HepG2 (cell line): ENCODE results near the gene PCNT. TPM values are rescaled to one million over a fixed set of nuclear protein-coding genes. Genes with fewer than 3 reads are reported as not detected.
A peak's percentile ranks its signal among the peaks of the same experiment; 100 is the strongest.

Experiments
- CENPX ChIP-seq: sonication (generic); formaldehyde crosslinking; IDR thresholded peaks from 2 replicates; pipeline ENCODE4 v1.9.0; 2021; ENCODE audit warnings: mild to moderate bottlenecking, missing genetic modification reagents, moderate library complexity
- EED ChIP-seq: sonication (generic); formaldehyde crosslinking; IDR thresholded peaks from 2 replicates; pipeline ENCODE4 v1.5.0; 2020; ENCODE audit warnings: mild to moderate bottlenecking, missing genetic modification reagents
- FOXK2 ChIP-seq: fragments of 450-650 bp; IDR thresholded peaks from 2 replicates; pipeline ENCODE4 v1.6.1; 2016
- HNRNPLL ChIP-seq: fragments of 200-400 bp; formaldehyde crosslinking; IDR thresholded peaks from 2 replicates; pipeline ENCODE4 v1.6.1; 2017; ENCODE audit warnings: mild to moderate bottlenecking, low read depth, low read length; ENCODE audit not compliant: poor library complexity, severe bottlenecking
- IRF2 ChIP-seq: IDR thresholded peaks from 2 replicates; pipeline ENCODE4 v1.6.1; 2018; ENCODE audit warnings: missing genetic modification reagents, missing compliant biosample characterization
- MEIS1 ChIP-seq: sonication (generic); formaldehyde crosslinking; IDR thresholded peaks from 2 replicates; pipeline ENCODE4 v1.9.0; 2021; ENCODE audit warnings: mild to moderate bottlenecking, missing genetic modification reagents, moderate library complexity, borderline replicate concordance
- MIXL1 ChIP-seq: IDR thresholded peaks from 2 replicates; pipeline ENCODE4 v1.6.1; 2016
- RARA ChIP-seq: IDR thresholded peaks from 2 replicates; pipeline ENCODE4 v1.6.1; 2016; ENCODE audit warnings: missing genetic modification reagents, missing compliant biosample characterization
- RNF2 ChIP-seq: fragments of 450-650 bp; conservative IDR thresholded peaks from 2 replicates; pipeline ENCODE4 v1.6.1; 2016; ENCODE audit warnings: low read depth
- SCMH1 ChIP-seq: sonication (generic); formaldehyde crosslinking; IDR thresholded peaks from 2 replicates; pipeline ENCODE4 v1.9.0; 2021; ENCODE audit warnings: missing genetic modification reagents, mild to moderate bottlenecking, borderline replicate concordance
- SMAD3 ChIP-seq: sonication (generic); formaldehyde crosslinking; IDR thresholded peaks from 2 replicates; pipeline ENCODE4 v1.4.0; 2020; ENCODE audit warnings: missing genetic modification reagents
- TGIF2 ChIP-seq: IDR thresholded peaks from 2 replicates; pipeline ENCODE4 v1.6.1; 2016; ENCODE audit warnings: control low read depth, missing compliant biosample characterization
- ZBTB7A ChIP-seq: sonication (generic); formaldehyde crosslinking; IDR thresholded peaks from 2 replicates; pipeline ENCODE4 v1.8.0; 2022; ENCODE audit warnings: mild to moderate bottlenecking, missing genetic modification reagents
- ZFP36L2 ChIP-seq: sonication (generic); formaldehyde crosslinking; IDR thresholded peaks from 2 replicates; pipeline ENCODE4 v1.4.0; 2020; ENCODE audit warnings: missing genetic modification reagents
- ZNF274 ChIP-seq: sonication (generic); formaldehyde crosslinking; IDR thresholded peaks from 2 replicates; pipeline ENCODE4 v1.5.1; 2020; ENCODE audit warnings: mild to moderate bottlenecking, missing genetic modification reagents
- ZNF333 ChIP-seq: sonication (generic); formaldehyde crosslinking; IDR thresholded peaks from 2 replicates; pipeline ENCODE4 v1.4.0; 2020; ENCODE audit warnings: mild to moderate bottlenecking, missing genetic modification reagents, borderline replicate concordance
- ZNF572 ChIP-seq: sonication (generic); formaldehyde crosslinking; IDR thresholded peaks from 2 replicates; pipeline ENCODE4 v1.5.1; 2020; ENCODE audit warnings: mild to moderate bottlenecking, missing genetic modification reagents
- ZNF766 ChIP-seq: sonication (generic); formaldehyde crosslinking; IDR thresholded peaks from 2 replicates; pipeline ENCODE4 v1.5.0; 2020; ENCODE audit warnings: missing genetic modification reagents, borderline replicate concordance
- polyA plus RNA-seq, 8 experiments: library from polyadenylated mRNA; depleted of rRNA in 3 of 8; stranded (reverse) in 7 of 8; unstranded in 1 of 8; fragments of >200 nt; fragmentation: Illumina TruSeq in 4 of 8; extraction: Trizol in 4 of 8; gene quantifications; 2 replicates each; pipeline versions ENCODE4 v1.2.1 to v1.2.3, GENCODE V29; 2011 to 2016; ENCODE audit warnings: low read depth in 4 of 8, missing spikeins in 1 of 8, mixed read lengths in 1 of 8; ENCODE audit not compliant: insufficient read depth in 1 of 8
- total RNA-seq, 5 experiments: library from RNA; depleted of rRNA; stranded (reverse); fragments of >200 nt; fragmentation: Illumina TruSeq; extraction: Trizol; gene quantifications; 2 replicates each; pipeline ENCODE4 v1.2.3, GENCODE V29; 2016; ENCODE audit warnings: low read depth in 1 of 5
- TF ChIP-seq, protein P1 (sequence below): sonication (generic); formaldehyde crosslinking; IDR thresholded peaks from 2 replicates; pipeline ENCODE4 v1.4.0; 2020; ENCODE audit warnings: missing genetic modification reagents
- TF ChIP-seq, protein P2 (sequence below): sonication (generic); formaldehyde crosslinking; IDR thresholded peaks from 2 replicates; pipeline ENCODE4 v1.9.0; 2021; ENCODE audit warnings: missing genetic modification reagents, borderline replicate concordance
- TF ChIP-seq, protein P3 (sequence below): sonication (generic); formaldehyde crosslinking; IDR thresholded peaks from 2 replicates; pipeline ENCODE4 v1.4.0; 2020; ENCODE audit warnings: missing genetic modification reagents

Gene PCNT
- total and polyA plus RNA-seq, 2 of the 13 experiments (the other 11 are each of a cell fraction or from before 2014, with no cell fraction given), result 5.6 to 12.4 TPM

DNA sequence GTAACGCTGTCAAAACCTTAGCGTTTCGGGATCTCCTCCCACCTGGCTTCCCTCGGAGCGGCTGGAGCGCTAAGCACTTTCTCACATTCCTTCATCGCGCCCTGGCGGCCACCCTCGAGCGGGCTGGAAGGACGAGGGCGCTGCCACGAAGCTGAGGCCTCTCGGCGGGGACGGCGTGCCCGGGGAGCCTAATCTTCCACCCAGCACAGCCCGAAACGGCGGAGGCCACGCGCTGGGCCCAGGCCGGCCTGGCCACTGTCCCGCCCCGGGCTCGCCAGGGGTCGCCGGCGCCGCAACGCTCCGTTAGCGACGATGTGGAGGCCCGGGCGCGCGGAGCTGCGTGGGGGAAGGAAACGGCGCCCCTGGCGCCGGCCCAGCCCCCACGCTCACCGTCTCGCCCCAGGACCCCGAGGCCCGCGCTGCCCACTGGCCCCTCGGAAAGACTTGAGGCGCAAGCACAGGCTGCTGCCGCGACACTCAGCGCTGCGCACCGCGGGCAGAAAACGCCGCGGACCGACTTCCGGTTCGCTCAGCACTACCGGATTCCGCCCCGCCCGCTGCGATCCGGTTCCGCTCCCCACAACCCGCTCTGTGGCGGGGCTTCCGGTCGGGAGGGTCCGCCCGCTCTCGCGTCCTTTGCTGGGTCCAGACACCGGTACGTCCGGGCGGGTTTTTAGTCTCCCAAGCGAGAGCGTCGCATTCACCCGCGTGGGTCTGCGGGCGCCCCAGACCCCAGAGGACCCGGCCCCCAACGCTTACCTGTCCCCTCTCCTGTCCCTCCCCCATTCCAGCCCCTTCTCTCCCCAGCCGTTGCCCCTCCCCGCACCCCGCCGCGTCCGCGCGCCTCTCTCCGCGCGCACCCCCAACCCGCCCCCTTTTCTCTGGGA is 38.0 kb upstream of the PCNT start, which contains the start of gene YBEY (continued):
- TF ChIP-seq HNRNPLL (peak; percentile 77), EED (peak; percentile 76; the same call in 1 of the 2 replicates), RARA (peak; percentile 14; the same call in 1 of the 2 replicates), ZFP36L2 (CRISPR knock-in tag) (no peak), CENPX (CRISPR knock-in tag) (no peak), MIXL1 (0 out of 2 replicates have a peak, but pooled peaks have one; percentile 46), SMAD3 (CRISPR knock-in tag) (0 out of 2 replicates have a peak, but pooled peaks have one; percentile 46), SCMH1 (no peak), IRF2 (CRISPR knock-in tag) (peak; percentile 89), ZBTB7A (CRISPR knock-in tag) (peak; percentile 64; the same call in 1 of the 2 replicates), TGIF2 (0 out of 2 replicates have a peak, but pooled peaks have one; percentile 29), ZNF572 (CRISPR knock-in tag) (no peak), MEIS1 (CRISPR knock-in tag) (no peak; the same call in 1 of the 2 replicates), ZNF274 (CRISPR knock-in tag) (peak; percentile 93), RNF2 (no peak; the same call in none of the 2 replicates), FOXK2 (no peak), ZNF333 (CRISPR knock-in tag) (peak; percentile 69; the same call in 1 of the 2 replicates), ZNF766 (CRISPR knock-in tag) (peak; percentile 46; the same call in 1 of the 2 replicates)
- TF ChIP-seq, protein P1, sequence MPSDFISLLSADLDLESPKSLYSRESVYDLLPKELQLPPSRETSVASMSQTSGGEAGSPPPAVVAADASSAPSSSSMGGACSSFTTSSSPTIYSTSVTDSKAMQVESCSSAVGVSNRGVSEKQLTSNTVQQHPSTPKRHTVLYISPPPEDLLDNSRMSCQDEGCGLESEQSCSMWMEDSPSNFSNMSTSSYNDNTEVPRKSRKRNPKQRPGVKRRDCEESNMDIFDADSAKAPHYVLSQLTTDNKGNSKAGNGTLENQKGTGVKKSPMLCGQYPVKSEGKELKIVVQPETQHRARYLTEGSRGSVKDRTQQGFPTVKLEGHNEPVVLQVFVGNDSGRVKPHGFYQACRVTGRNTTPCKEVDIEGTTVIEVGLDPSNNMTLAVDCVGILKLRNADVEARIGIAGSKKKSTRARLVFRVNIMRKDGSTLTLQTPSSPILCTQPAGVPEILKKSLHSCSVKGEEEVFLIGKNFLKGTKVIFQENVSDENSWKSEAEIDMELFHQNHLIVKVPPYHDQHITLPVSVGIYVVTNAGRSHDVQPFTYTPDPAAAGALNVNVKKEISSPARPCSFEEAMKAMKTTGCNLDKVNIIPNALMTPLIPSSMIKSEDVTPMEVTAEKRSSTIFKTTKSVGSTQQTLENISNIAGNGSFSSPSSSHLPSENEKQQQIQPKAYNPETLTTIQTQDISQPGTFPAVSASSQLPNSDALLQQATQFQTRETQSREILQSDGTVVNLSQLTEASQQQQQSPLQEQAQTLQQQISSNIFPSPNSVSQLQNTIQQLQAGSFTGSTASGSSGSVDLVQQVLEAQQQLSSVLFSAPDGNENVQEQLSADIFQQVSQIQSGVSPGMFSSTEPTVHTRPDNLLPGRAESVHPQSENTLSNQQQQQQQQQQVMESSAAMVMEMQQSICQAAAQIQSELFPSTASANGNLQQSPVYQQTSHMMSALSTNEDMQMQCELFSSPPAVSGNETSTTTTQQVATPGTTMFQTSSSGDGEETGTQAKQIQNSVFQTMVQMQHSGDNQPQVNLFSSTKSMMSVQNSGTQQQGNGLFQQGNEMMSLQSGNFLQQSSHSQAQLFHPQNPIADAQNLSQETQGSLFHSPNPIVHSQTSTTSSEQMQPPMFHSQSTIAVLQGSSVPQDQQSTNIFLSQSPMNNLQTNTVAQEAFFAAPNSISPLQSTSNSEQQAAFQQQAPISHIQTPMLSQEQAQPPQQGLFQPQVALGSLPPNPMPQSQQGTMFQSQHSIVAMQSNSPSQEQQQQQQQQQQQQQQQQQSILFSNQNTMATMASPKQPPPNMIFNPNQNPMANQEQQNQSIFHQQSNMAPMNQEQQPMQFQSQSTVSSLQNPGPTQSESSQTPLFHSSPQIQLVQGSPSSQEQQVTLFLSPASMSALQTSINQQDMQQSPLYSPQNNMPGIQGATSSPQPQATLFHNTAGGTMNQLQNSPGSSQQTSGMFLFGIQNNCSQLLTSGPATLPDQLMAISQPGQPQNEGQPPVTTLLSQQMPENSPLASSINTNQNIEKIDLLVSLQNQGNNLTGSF (CRISPR knock-in tag), result peak; percentile 91
- TF ChIP-seq, protein P2, sequence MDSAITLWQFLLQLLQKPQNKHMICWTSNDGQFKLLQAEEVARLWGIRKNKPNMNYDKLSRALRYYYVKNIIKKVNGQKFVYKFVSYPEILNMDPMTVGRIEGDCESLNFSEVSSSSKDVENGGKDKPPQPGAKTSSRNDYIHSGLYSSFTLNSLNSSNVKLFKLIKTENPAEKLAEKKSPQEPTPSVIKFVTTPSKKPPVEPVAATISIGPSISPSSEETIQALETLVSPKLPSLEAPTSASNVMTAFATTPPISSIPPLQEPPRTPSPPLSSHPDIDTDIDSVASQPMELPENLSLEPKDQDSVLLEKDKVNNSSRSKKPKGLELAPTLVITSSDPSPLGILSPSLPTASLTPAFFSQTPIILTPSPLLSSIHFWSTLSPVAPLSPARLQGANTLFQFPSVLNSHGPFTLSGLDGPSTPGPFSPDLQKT (CRISPR knock-in tag), result peak; percentile 81; the same call in 1 of the 2 replicates
- TF ChIP-seq, protein P3, sequence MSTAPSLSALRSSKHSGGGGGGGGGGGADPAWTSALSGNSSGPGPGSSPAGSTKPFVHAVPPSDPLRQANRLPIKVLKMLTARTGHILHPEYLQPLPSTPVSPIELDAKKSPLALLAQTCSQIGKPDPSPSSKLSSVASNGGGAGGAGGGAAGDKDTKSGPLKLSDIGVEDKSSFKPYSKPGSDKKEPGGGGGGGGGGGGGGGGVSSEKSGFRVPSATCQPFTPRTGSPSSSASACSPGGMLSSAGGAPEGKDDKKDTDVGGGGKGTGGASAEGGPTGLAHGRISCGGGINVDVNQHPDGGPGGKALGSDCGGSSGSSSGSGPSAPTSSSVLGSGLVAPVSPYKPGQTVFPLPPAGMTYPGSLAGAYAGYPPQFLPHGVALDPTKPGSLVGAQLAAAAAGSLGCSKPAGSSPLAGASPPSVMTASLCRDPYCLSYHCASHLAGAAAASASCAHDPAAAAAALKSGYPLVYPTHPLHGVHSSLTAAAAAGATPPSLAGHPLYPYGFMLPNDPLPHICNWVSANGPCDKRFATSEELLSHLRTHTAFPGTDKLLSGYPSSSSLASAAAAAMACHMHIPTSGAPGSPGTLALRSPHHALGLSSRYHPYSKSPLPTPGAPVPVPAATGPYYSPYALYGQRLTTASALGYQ, result no peak
